ENCODE data around the gene BACH2.

- TF ChIP-seq CTCF (IDR thresholded peaks at IDR 0.05) (no peak), POLR2A (IDR thresholded peaks at IDR 0.05) (no peak)
Measured at GRCh38 chr6:90083891-90084290, 212.8 kb downstream of the BACH2 start.

Measured in upper lobe of left lung (tissue), 4 donors.